Peyer's patch (tissue), 4 donors: ENCODE results near the gene AMPD3. TPM values are rescaled to one million over a fixed set of nuclear protein-coding genes. Genes with fewer than 3 reads are reported as not detected.
A peak's percentile ranks its signal among the peaks of the same experiment; 100 is the strongest.

ENCODE experiments used
- DNase-seq, 3 donors: peaks; one replicate each; pipeline ENCODE4 v3.0.0-alpha.2; 2017 to 2019
- H3K27ac ChIP-seq, 4 donors: fragments of 200-600 bp; sonication (generic); one replicate each; pipeline ENCODE4 v1.5.1; 2016 to 2019
- H3K27me3 ChIP-seq, 2 donors: fragments of 200-600 bp; sonication (generic); one replicate each; pipeline ENCODE4 v1.5.1; 2019
- H3K36me3 ChIP-seq, 3 donors: fragments of 200-600 bp; sonication (generic); one replicate each; pipeline ENCODE4 v1.5.1; 2016 to 2019
- H3K4me1 ChIP-seq, 4 donors: fragments of 200-600 bp; sonication (generic); one replicate each; pipeline ENCODE4 v1.5.1; 2016 to 2019
- H3K4me3 ChIP-seq, 4 donors: fragments of 200-600 bp; sonication (generic); 1 replicate in 3 of 4; 2 replicates in 1 of 4; pipeline ENCODE4 v1.5.1; 2016 to 2019; ENCODE audit warnings: mild to moderate bottlenecking in 1 of 4
- H3K9me3 ChIP-seq, 4 donors: fragments of 200-600 bp; sonication (generic); one replicate each; pipeline ENCODE4 v1.5.1; 2016 to 2019; ENCODE audit warnings: mild to moderate bottlenecking in 1 of 4
- CTCF ChIP-seq, 6 experiments: fragments of 450-650 bp in 4 of 6; fragments of 200-600 bp in 2 of 6; sonication (generic) in 1 of 6; IDR thresholded peaks; one replicate each; pipeline ENCODE4 v1.5.1; 2017 to 2019; ENCODE audit warnings: antibody characterized with exemption in 6 of 6, mild to moderate bottlenecking in 3 of 6, moderate library complexity in 1 of 6
- POLR2A ChIP-seq, 2 donors: fragments of 450-650 bp; IDR thresholded peaks; one replicate each; pipeline ENCODE4 v1.5.1; 2017; ENCODE audit warnings: antibody characterized with exemption in 2 of 2, mild to moderate bottlenecking in 2 of 2, moderate library complexity in 2 of 2
- total RNA-seq, 4 donors: library from RNA; depleted of rRNA; stranded (reverse); fragments of >200 nt; gene quantifications; one replicate each; pipeline ENCODE4 v1.1.0, GENCODE V29; 2016

Gene AMPD3
- total RNA-seq, 4 donors from 2014 or later: 12.4 to 28.9 (median 17.6) TPM

- DNase-seq: peak in 2 of 3 donors; percentile 16 to 33
- Histone ChIP-seq H3K9me3 (no peaks in the 10 kb centered on the region), H3K4me3 (no peak overlapping the region), H3K27ac (no peak overlapping the region), H3K36me3 (peaks cover 0 to 45% (median 0%) of the 10 kb centered on the region in 3 donors), H3K27me3 (no peaks in the 10 kb centered on the region), H3K4me1 (no peaks in the 10 kb centered on the region)
- TF ChIP-seq CTCF (IDR thresholded peaks at IDR 0.05) (no peak), POLR2A (IDR thresholded peaks at IDR 0.05) (no peak)
Measured at GRCh38 chr11:10499874-10500601, 45.0 kb downstream of the AMPD3 start.

- Histone ChIP-seq H3K4me3 (no peak overlapping the region), H3K27me3 (no peaks in the 10 kb centered on the region), H3K9me3 (no peaks in the 10 kb centered on the region), H3K27ac (no peak overlapping the region), H3K4me1 (no peaks in the 10 kb centered on the region), H3K36me3 (peaks cover 0 to 40% (median 0%) of the 10 kb centered on the region in 3 donors)
- DNase-seq: peak in 1 of 3 donors; percentile 34
- no peak for TF ChIP-seq CTCF (IDR thresholded peaks at IDR 0.05)
- no peak for TF ChIP-seq POLR2A (IDR thresholded peaks at IDR 0.05)
Measured at GRCh38 chr11:10500757-10501684, 46.0 kb downstream of the AMPD3 start.

- Histone ChIP-seq H3K4me1 (no peaks in the 10 kb centered on the region), H3K9me3 (no peaks in the 10 kb centered on the region), H3K27me3 (no peaks in the 10 kb centered on the region), H3K36me3 (peaks cover 0 to 40% (median 0%) of the 10 kb centered on the region in 3 donors), H3K27ac (peak overlapping the region in 1 of 4 donors; percentile 32), H3K4me3 (no peak overlapping the region)
- DNase-seq: no peak
- TF ChIP-seq POLR2A (IDR thresholded peaks at IDR 0.05): no peak
- no peak for TF ChIP-seq CTCF (IDR thresholded peaks at IDR 0.05)
Measured at GRCh38 chr11:10502065-10502680, 47.1 kb downstream of the AMPD3 start.

- H3K4me1 ChIP-seq: no peaks in the 10 kb centered on the region
- H3K9me3 ChIP-seq: no peaks in the 10 kb centered on the region
- no peak for TF ChIP-seq POLR2A (IDR thresholded peaks at IDR 0.05)
- TF ChIP-seq CTCF (IDR thresholded peaks at IDR 0.05): no peak
- peak in 1 of 3 donors; percentile 49 for DNase-seq
- peaks cover 0 to 40% (median 0%) of the 10 kb centered on the region in 3 donors for H3K36me3 ChIP-seq
- no peaks in the 10 kb centered on the region for H3K27me3 ChIP-seq
- no peak overlapping the region for H3K4me3 ChIP-seq
- H3K27ac ChIP-seq: peak overlapping the region in 3 of 4 donors; percentile 5 to 32 (median 31)
Measured at GRCh38 chr11:10502770-10503169, 47.7 kb downstream of the AMPD3 start.

- Histone ChIP-seq H3K4me3 (no peak overlapping the region), H3K4me1 (no peaks in the 10 kb centered on the region), H3K36me3 (peaks cover 0 to 35% (median 0%) of the 10 kb centered on the region in 3 donors), H3K27me3 (no peaks in the 10 kb centered on the region), H3K9me3 (no peaks in the 10 kb centered on the region), H3K27ac (peak overlapping the region in 3 of 4 donors; percentile 5 to 32 (median 31))
- DNase-seq: peak in 1 of 3 donors; percentile 40
- TF ChIP-seq CTCF (IDR thresholded peaks at IDR 0.05) (no peak), POLR2A (IDR thresholded peaks at IDR 0.05) (no peak)
Measured at GRCh38 chr11:10503221-10503620, 48.2 kb downstream of the AMPD3 start.
